Stimulated activated CD4-positive, alpha-beta T cell treated with anti-CD3 and anti-CD28 coated beads, Interleukin-12 subunit alpha, Interleukin-12 subunit beta, amount 100 ng/mL, for 4 hours (primary cell): ENCODE data around the gene NUP210L.
A peak's percentile ranks its signal among the peaks of the same experiment; 100 is the strongest.
"Not testable (repeated sequence)": the region's sequence is repeated elsewhere in the genome, so short reads cannot be mapped to it uniquely, and the experiment has no call there.

ENCODE experiments used
- DNase-seq: peaks from one replicate; pipeline ENCODE4 v3.0.0-alpha.2; 2020

The NUP210L gene

DNA sequence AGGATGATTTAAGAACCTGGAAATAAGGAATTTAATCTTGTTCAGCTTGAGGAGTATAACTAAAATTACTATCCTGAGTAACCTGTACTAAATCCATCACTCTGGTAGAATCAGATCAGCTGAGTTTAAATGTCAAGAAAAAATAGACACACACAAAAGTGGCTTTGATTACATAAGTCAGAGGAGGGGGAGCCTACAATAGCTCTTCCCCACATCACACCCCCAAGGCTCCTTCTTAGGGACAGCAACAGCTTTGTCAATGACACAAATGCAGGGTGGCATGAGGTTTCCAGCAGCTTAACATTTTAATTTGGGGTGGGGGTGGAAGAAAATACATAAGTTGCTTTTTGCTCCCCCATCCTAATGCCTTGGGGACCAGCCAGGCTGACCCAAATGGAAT, 12.6 kb upstream of the NUP210L start:
- DNase-seq, result no peak

- no peak for DNase-seq
These were observed 11.3 kb upstream of the NUP210L start for GRCh38 chr1:154166207-154166606.

DNA sequence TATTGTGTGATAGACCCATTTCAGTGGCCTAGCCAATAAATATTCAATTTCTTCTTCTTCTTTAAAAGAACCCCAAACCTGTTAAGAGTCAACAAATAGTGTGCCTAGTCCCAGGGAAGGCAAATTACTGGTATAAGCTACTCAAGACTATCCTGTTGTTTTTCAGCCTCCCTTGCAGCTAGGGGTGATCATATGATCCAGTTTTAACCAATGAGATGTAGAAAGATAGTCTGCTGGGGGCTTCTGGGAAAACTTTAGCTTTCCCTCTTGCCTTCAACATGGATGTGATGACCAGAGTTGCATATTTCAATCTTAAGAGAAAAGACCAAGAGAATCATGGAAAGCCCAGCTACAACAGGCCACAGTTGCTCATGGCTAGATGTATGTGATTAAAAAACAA, 4.7 kb upstream of the NUP210L start:
- no peak for DNase-seq

- no peak for DNase-seq
These were observed 3.6 kb upstream of the NUP210L start for GRCh38 chr1:154158307-154159125.

DNA sequence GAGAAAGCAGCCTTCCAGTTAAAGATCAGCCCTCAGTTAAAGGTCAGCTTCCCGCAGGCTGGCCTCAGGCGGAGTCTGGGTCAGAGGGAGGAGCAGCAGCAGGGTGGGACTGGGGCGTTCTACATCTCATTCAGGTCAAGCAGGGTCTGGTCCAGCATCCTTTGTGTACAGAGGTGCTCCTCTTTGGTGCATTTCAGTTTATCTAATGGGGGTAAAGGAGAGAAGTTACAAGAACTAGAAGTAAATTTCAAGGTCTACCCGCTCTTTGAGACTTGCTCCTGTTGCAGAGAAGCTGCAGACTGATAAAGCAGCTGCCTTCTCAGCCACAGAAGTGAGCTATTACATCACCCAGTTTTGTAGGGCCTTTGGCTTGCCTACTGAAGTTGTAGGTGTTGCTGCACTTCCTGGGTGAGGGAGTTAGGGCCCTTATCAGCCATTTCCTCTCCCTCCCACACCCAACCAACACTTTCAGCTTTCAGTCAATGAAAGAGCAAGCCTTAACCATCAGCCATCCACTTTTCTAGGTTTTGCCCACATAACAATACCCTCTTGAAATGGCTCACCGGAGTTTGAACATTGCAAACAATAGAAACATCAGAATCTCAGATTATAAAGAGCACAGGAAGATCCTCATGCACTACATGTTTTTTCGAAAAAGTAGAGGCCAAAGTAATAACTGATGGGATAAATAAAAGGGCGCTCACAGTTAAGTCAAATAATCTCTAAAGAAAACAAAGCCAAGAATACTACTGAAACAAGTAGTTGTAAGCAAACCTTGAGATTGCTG, 2.8 kb upstream of the NUP210L start:
- peak; percentile 47 for DNase-seq

DNA sequence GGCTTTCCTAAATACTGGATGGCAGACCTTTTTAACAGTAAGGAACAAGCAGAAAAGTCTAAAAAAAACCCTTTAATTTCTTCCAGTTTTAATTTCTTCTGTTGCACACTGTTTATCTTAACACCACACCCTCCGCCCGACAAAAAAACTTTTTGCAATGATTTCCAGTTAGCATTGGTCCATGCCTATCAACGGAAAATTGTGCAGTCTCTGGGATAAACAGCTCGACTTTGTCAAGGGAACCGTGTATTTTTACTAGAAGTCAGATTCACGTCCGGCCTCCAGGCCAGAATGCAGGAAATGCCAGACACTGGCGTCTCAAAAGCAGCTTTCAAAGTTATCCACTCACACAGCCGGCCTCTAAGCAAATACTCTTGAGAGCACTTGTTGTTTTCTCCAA, 378 bp upstream of the NUP210L start:
- DNase-seq, result no peak

GRCh38 chr1:154154053-154154452, 820 bp downstream of the NUP210L start:
- no peak for DNase-seq

GRCh38 chr1:154151311-154151710, 3.6 kb downstream of the NUP210L start:
- no peak for DNase-seq

GRCh38 chr1:154148807-154149206, 6.1 kb downstream of the NUP210L start:
- no peak for DNase-seq

- not testable (repeated sequence) for DNase-seq
These were observed 7.4 kb downstream of the NUP210L start for GRCh38 chr1:154147505-154147904.

- DNase-seq, result no peak
These were observed 8.9 kb downstream of the NUP210L start for GRCh38 chr1:154145986-154146385.

- no peak for DNase-seq
These were observed 12.5 kb downstream of the NUP210L start for GRCh38 chr1:154142358-154142757.

DNA sequence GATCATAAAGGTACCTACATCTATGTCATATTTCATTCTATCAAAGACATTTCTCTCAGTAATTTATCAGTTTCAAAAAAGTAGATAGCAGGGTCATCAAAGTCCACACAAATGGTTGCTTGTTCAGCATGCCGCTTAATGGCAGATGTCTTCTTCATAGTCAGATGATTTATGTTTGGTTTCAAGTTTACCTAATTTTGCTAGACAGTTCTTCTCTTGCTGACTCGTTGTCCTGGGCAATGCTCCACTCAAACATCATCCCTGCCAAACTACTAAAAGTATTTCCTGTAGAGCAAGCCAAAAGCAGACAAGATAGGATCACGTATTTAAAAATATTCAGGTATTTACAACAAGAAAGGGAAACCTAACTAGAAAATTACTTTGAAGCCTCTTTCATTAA, 13.6 kb downstream of the NUP210L start:
- no peak for DNase-seq

GRCh38 chr1:154137888-154138287, 17.0 kb downstream of the NUP210L start:
- no peak for DNase-seq

- DNase-seq, result no peak
These were observed 21.6 kb downstream of the NUP210L start for GRCh38 chr1:154133256-154133655.

GRCh38 chr1:154129391-154129970, 25.4 kb downstream of the NUP210L start:
- no peak for DNase-seq

- not testable (repeated sequence) for DNase-seq
These were observed 31.7 kb downstream of the NUP210L start for GRCh38 chr1:154123205-154123604.

GRCh38 chr1:154117642-154118041, 37.2 kb downstream of the NUP210L start:
- no peak for DNase-seq

GRCh38 chr1:154115180-154115579, 39.7 kb downstream of the NUP210L start:
- DNase-seq, result no peak

- DNase-seq, result no peak
These were observed 50.3 kb downstream of the NUP210L start for GRCh38 chr1:154104433-154105082.

GRCh38 chr1:154100141-154100540, 54.7 kb downstream of the NUP210L start:
- not testable (repeated sequence) for DNase-seq

GRCh38 chr1:154097873-154098272, 57.0 kb downstream of the NUP210L start:
- DNase-seq, result no peak

GRCh38 chr1:154095456-154096060, 59.3 kb downstream of the NUP210L start:
- no peak for DNase-seq
